GM12891 (cell line): ENCODE results near the gene PSMD13.

Source experiments
- POLR2A ChIP-seq: IDR thresholded peaks from 2 replicates; pipeline ENCODE4 v1.6.1; 2011; ENCODE audit warnings: low read depth, low read length, control low read depth
- POLR2AphosphoS5 ChIP-seq: IDR thresholded peaks from 2 replicates; pipeline ENCODE4 v1.6.1; 2011; ENCODE audit warnings: low read depth, low read length, control low read depth

DNA sequence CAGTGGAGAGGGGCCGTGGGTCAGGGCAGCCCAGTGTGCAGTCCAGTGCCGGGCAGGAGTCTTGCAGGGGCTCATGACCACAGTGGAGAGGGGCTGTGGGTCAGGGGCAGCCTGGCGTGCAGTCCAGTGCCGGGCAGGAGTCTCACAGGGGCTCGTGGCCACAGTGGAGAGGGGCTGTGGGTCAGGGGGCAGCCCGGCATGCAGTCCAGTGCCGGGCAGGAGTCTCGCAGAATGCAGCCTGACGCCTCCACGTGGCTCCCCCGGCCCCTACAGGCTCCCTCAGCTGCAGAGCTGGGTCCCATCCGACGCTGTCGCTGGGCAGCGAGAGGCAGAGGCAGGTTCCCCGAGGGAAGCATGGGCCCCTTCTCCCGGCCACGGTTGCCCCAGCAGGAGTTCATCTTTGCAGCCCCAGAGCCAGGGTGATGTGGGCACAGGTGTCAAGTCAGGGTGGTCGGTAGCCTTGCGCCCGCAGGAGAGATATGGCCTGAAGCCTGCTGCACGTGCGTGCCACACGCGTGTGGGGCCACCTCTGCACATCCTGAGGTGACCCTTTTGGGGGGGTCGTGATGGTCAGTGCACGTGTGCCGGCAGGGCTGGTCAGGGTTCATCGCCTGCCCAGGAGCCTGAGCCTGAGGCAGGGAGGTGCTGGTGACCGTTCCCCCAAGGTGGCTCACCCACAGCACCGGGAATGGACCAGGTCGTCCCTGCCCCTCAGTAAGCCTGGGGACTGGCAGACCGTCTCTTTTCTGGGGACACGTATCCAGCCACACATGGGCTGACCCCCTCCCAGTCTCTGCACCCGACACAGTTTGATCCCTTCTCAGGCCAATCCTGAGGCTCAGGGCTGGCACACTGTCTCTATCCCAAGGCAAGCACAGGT is 59.6 kb downstream of the PSMD13 start:
- TF ChIP-seq POLR2AphosphoS5, result no peak
- TF ChIP-seq POLR2A, result no peak
